ENCODE data around the gene NFS1.
"Not testable (repeated sequence)": the region's sequence is repeated elsewhere in the genome, so short reads cannot be mapped to it uniquely, and the experiment has no call there.

The NFS1 gene

GRCh38 chr20:35718972-35719635, 20.0 kb upstream of the NFS1 start:
- H3K27ac ChIP-seq = no peak overlapping the region
- no peaks in the 10 kb centered on the region for H3K27me3 ChIP-seq (ENCODE audit: control insufficient read depth, insufficient read depth, low read length)
- peaks cover 65% of the 10 kb centered on the region for H3K79me2 ChIP-seq
- no peak overlapping the region for H3K9ac ChIP-seq
- no peak overlapping the region for H2AFZ ChIP-seq
- H3K9me3 ChIP-seq (ENCODE audit: control insufficient read depth, low read length) = no peaks in the 10 kb centered on the region
- no peaks in the 10 kb centered on the region for H3K4me1 ChIP-seq
- no peaks in the 10 kb centered on the region for H3K36me3 ChIP-seq (ENCODE audit: control insufficient read depth, insufficient read depth, low read length)
- H3K4me2 ChIP-seq (ENCODE audit: low read length) = no peak overlapping the region
- no peak overlapping the region for H3K4me3 ChIP-seq (ENCODE audit: low read depth, low read length)
- no peak for TF ChIP-seq CTCF (IDR thresholded peaks at IDR 0.05)

GRCh38 chr20:35718321-35718720, 19.2 kb upstream of the NFS1 start:
- not testable (repeated sequence) for H3K27me3 ChIP-seq (ENCODE audit: control insufficient read depth, insufficient read depth, low read length); H2AFZ ChIP-seq; H3K4me2 ChIP-seq (ENCODE audit: low read length); H3K4me3 ChIP-seq (ENCODE audit: low read depth, low read length); H3K4me1 ChIP-seq; H3K36me3 ChIP-seq (ENCODE audit: control insufficient read depth, insufficient read depth, low read length); H3K27ac ChIP-seq; H3K9me3 ChIP-seq (ENCODE audit: control insufficient read depth, low read length); H3K9ac ChIP-seq
- H3K79me2 ChIP-seq = peaks cover 62% of the 10 kb centered on the region

- TF ChIP-seq CTCF (IDR thresholded peaks at IDR 0.05) = no peak
- H3K9me3 ChIP-seq (ENCODE audit: control insufficient read depth, low read length) = no peaks in the 10 kb centered on the region
- no peaks in the 10 kb centered on the region for H3K4me1 ChIP-seq
Measured at GRCh38 chr20:35716330-35716729, 17.2 kb upstream of the NFS1 start.

GRCh38 chr20:35715652-35716051, 16.5 kb upstream of the NFS1 start:
- no peak for TF ChIP-seq CTCF (IDR thresholded peaks at IDR 0.05)
- Histone ChIP-seq H3K4me3 (ENCODE audit: low read depth, low read length) (no peak overlapping the region), H3K27me3 (ENCODE audit: control insufficient read depth, insufficient read depth, low read length) (no peaks in the 10 kb centered on the region), H3K9ac (no peak overlapping the region), H3K4me2 (ENCODE audit: low read length) (no peak overlapping the region), H3K27ac (no peak overlapping the region), H3K9me3 (ENCODE audit: control insufficient read depth, low read length) (no peaks in the 10 kb centered on the region), H3K36me3 (ENCODE audit: control insufficient read depth, insufficient read depth, low read length) (no peaks in the 10 kb centered on the region), H2AFZ (no peak overlapping the region), H3K79me2 (peaks cover 50% of the 10 kb centered on the region), H3K4me1 (peaks cover 6% of the 10 kb centered on the region)

More at GRCh38 chr20:35716330-35716729, 17.2 kb upstream of the NFS1 start:
- H3K9ac ChIP-seq = no peak overlapping the region
- no peak overlapping the region for H3K4me2 ChIP-seq (ENCODE audit: low read length)
- H3K4me3 ChIP-seq (ENCODE audit: low read depth, low read length) = no peak overlapping the region
- peaks cover 53% of the 10 kb centered on the region for H3K79me2 ChIP-seq
- no peak overlapping the region for H3K27ac ChIP-seq
- no peaks in the 10 kb centered on the region for H3K27me3 ChIP-seq (ENCODE audit: control insufficient read depth, insufficient read depth, low read length)
- H3K36me3 ChIP-seq (ENCODE audit: control insufficient read depth, insufficient read depth, low read length) = no peaks in the 10 kb centered on the region
- no peak overlapping the region for H2AFZ ChIP-seq

- H3K27me3 ChIP-seq (ENCODE audit: control insufficient read depth, insufficient read depth, low read length) = no peaks in the 10 kb centered on the region
- peaks cover 40% of the 10 kb centered on the region for H3K79me2 ChIP-seq
- H3K27ac ChIP-seq = no peak overlapping the region
- no peak for TF ChIP-seq CTCF (IDR thresholded peaks at IDR 0.05)
- H3K4me2 ChIP-seq (ENCODE audit: low read length) = no peak overlapping the region
- H3K36me3 ChIP-seq (ENCODE audit: control insufficient read depth, insufficient read depth, low read length) = no peaks in the 10 kb centered on the region
- H2AFZ ChIP-seq = no peak overlapping the region
- no peak overlapping the region for H3K4me3 ChIP-seq (ENCODE audit: low read depth, low read length)
- H3K9ac ChIP-seq = no peak overlapping the region
- H3K4me1 ChIP-seq = peaks cover 8% of the 10 kb centered on the region
- no peaks in the 10 kb centered on the region for H3K9me3 ChIP-seq (ENCODE audit: control insufficient read depth, low read length)
Measured at GRCh38 chr20:35714127-35714526, 15.0 kb upstream of the NFS1 start.

- H3K27ac ChIP-seq; H2AFZ ChIP-seq; H3K36me3 ChIP-seq (ENCODE audit: control insufficient read depth, insufficient read depth, low read length); H3K4me2 ChIP-seq (ENCODE audit: low read length); H3K9me3 ChIP-seq (ENCODE audit: control insufficient read depth, low read length); H3K4me3 ChIP-seq (ENCODE audit: low read depth, low read length); H3K27me3 ChIP-seq (ENCODE audit: control insufficient read depth, insufficient read depth, low read length); H3K4me1 ChIP-seq; H3K9ac ChIP-seq: not testable (repeated sequence)
- peaks cover 33% of the 10 kb centered on the region for H3K79me2 ChIP-seq
Measured at GRCh38 chr20:35713120-35713519, 14.0 kb upstream of the NFS1 start.

Measured in parathyroid adenoma (tissue), 2 donors.